K562 (cell line): Measurements from ENCODE around the gene RUVBL1. TPM values are rescaled to one million over a fixed set of nuclear protein-coding genes. Genes with fewer than 3 reads are reported as not detected.
A peak's percentile ranks its signal among the peaks of the same experiment; 100 is the strongest.

Experiments used
- CGGBP1 ChIP-seq: fragments of 250-450 bp; sonication (Bioruptor Pico); IDR thresholded peaks from 2 replicates; pipeline ENCODE4 v1.9.0; 2021; ENCODE audit warnings: mild to moderate bottlenecking
- CHD7 ChIP-seq: fragments of 200-600 bp; sonication (generic); IDR thresholded peaks from one replicate; pipeline ENCODE4 v1.6.1; 2012; ENCODE audit warnings: mild to moderate bottlenecking, low read depth, low read length, inconsistent platforms
- JUNB ChIP-seq: fragments of 450-650 bp; formaldehyde crosslinking; conservative IDR thresholded peaks from 2 replicates; pipeline ENCODE4 v1.4.0; 2020; ENCODE audit warnings: mild to moderate bottlenecking
- MAFF ChIP-seq: IDR thresholded peaks from 2 replicates; pipeline ENCODE4 v1.6.1; 2012; ENCODE audit warnings: low read length, improper control_type of control experiment
- NFE2 ChIP-seq: IDR thresholded peaks from 2 replicates; pipeline ENCODE4 v1.6.1; 2014; ENCODE audit warnings: antibody characterized with exemption, low read depth
- PPARD ChIP-seq: fragments of 250-450 bp; sonication (Bioruptor Pico); IDR thresholded peaks from 2 replicates; pipeline ENCODE4 v1.8.0; 2022; ENCODE audit warnings: inconsistent platforms, mild to moderate bottlenecking, moderate library complexity
- RHOXF2B ChIP-seq: fragments of 250-450 bp; sonication (Bioruptor Pico); conservative IDR thresholded peaks from 2 replicates; pipeline ENCODE4 v1.5.1; 2021
- RNF2 ChIP-seq: sonication (generic); IDR thresholded peaks from 2 replicates; pipeline ENCODE4 v1.6.1; 2016
- SMAD3 ChIP-seq: fragments of 450-650 bp; formaldehyde crosslinking; conservative IDR thresholded peaks from 2 replicates; pipeline ENCODE4 v1.4.0; 2020; ENCODE audit warnings: mild to moderate bottlenecking
- SMARCE1 ChIP-seq: fragments of 450-650 bp; IDR thresholded peaks from 2 replicates; pipeline ENCODE4 v1.7.1; 2016; ENCODE audit warnings: mild to moderate bottlenecking
- XRCC3 ChIP-seq: fragments of 450-650 bp; IDR thresholded peaks from 2 replicates; pipeline ENCODE4 v1.6.1; 2017; ENCODE audit warnings: mild to moderate bottlenecking, moderate library complexity
- ZBTB8A ChIP-seq: fragments of 450-650 bp; IDR thresholded peaks from 2 replicates; pipeline ENCODE4 v1.6.1; 2018; ENCODE audit warnings: mild to moderate bottlenecking, moderate library complexity; ENCODE audit not compliant: partially characterized antibody
- ZFP30 ChIP-seq: fragments of 250-450 bp; sonication (Bioruptor Pico); IDR thresholded peaks from 2 replicates; pipeline ENCODE4 v1.8.0; 2022; ENCODE audit warnings: moderate library complexity, mild to moderate bottlenecking, inconsistent platforms, borderline replicate concordance
- ZNF12 ChIP-seq: sonication (generic); formaldehyde crosslinking; IDR thresholded peaks from 2 replicates; pipeline ENCODE4 v1.4.0; 2020; ENCODE audit warnings: mild to moderate bottlenecking, missing genetic modification reagents
- ZNF165 ChIP-seq: fragments of 250-450 bp; sonication (Bioruptor Pico); IDR thresholded peaks from 2 replicates; pipeline ENCODE4 v1.4.0; 2020; ENCODE audit warnings: borderline replicate concordance
- polyA plus RNA-seq, 8 experiments: library from polyadenylated mRNA; depleted of rRNA in 4 of 8; stranded (reverse) in 5 of 8; unstranded in 3 of 8; fragments of >200 nt; fragmentation: Nextera tagmentation in 2 of 8; fragmentation: Illumina TruSeq in 1 of 8; extraction: Ambion mirVana in 2 of 8; extraction: Trizol in 1 of 8; gene quantifications; 2 replicates each; pipeline versions ENCODE4 v1.2.1 to v1.2.3, GENCODE V29; 2011 to 2014; ENCODE audit warnings: inconsistent platforms in 1 of 8, missing spikeins in 1 of 8
- total RNA-seq, 7 experiments: library from RNA; depleted of rRNA in 6 of 7; stranded (reverse); fragments of >200 nt in 6 of 7; fragmentation: Illumina TruSeq in 2 of 7; extraction: Trizol in 2 of 7; gene quantifications; 2 replicates each; pipeline versions ENCODE4 v1.2.1 to v1.2.3, GENCODE V29; 2011 to 2021; ENCODE audit warnings: low replicate concordance in 1 of 7
- TF ChIP-seq, protein P1 (sequence below): fragments of 250-450 bp; sonication (Bioruptor Pico); IDR thresholded peaks from 2 replicates; pipeline ENCODE4 v1.4.0; 2020; ENCODE audit warnings: mild to moderate bottlenecking, moderate library complexity

The RUVBL1 gene
- total and polyA plus RNA-seq, 9 of the 15 experiments (the other 6 are each of a cell fraction or from before 2014, with no cell fraction given) = 20.7 to 147 (median 113) TPM

GRCh38 chr3:128080323-128081080 lies 43.1 kb downstream of the RUVBL1 start (continued):
- no peak for TF ChIP-seq ZBTB8A
- TF ChIP-seq MAFF = no peak
- TF ChIP-seq CHD7 = no peak
- 0 out of 2 replicates have a peak, but pooled peaks have one; percentile 34 for TF ChIP-seq JUNB (CRISPR knock-in tag)
- TF ChIP-seq RNF2 = no peak
- no peak for TF ChIP-seq PPARD (CRISPR knock-in tag)
- peak; percentile 61; the same call in 1 of the 2 replicates for TF ChIP-seq SMARCE1
- TF ChIP-seq ZNF12 (CRISPR knock-in tag) = no peak
- no peak for TF ChIP-seq CGGBP1 (CRISPR knock-in tag)
- no peak for TF ChIP-seq ZNF165 (CRISPR knock-in tag)
- TF ChIP-seq, protein P1, sequence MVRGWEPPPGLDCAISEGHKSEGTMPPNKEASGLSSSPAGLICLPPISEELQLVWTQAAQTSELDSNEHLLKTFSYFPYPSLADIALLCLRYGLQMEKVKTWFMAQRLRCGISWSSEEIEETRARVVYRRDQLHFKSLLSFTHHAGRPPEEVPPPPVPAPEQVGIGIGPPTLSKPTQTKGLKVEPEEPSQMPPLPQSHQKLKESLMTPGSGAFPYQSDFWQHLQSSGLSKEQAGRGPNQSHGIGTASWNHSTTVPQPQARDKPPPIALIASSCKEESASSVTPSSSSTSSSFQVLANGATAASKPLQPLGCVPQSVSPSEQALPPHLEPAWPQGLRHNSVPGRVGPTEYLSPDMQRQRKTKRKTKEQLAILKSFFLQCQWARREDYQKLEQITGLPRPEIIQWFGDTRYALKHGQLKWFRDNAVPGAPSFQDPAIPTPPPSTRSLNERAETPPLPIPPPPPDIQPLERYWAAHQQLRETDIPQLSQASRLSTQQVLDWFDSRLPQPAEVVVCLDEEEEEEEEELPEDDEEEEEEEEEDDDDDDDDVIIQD (CRISPR knock-in tag) = no peak
- TF ChIP-seq NFE2 = peak; percentile 55; the same call in 1 of the 2 replicates
- no peak for TF ChIP-seq RHOXF2B (CRISPR knock-in tag)
- TF ChIP-seq ZFP30 (CRISPR knock-in tag) = no peak
- no peak for TF ChIP-seq XRCC3
- TF ChIP-seq SMAD3 (CRISPR knock-in tag) = no peak
